ENCODE results near the gene OCA2. TPM values are rescaled to one million over a fixed set of nuclear protein-coding genes. Genes with fewer than 3 reads are reported as not detected.

OCA2 gene
- total and polyA plus RNA-seq, 2 of the 8 experiments (the other 6 are each of a cell fraction or from before 2014, with no cell fraction given), result 0.20 TPM

DNA sequence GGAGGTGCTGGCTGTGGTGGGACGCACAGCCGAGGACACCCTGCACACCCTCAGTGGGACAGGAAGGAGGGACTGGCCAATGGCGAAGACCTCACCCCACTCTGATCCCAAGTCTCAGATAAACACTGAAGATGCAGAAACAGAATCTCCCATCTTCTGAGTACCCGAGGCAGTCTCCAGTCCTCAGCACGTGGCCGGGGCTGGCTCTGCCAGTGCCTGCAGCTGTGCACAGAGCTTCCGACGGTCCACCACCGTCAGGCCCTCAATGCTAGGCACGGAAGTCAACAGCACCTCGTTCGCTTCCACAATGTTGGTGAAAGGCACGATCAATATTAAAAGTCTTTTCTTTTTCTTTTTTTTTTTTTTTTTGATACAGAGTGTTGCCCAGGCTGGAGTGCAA is 16.8 kb upstream of the OCA2 start:
- Histone ChIP-seq H3K18ac (ENCODE audit: extremely low read depth, low read length) (no peak overlapping the region), H2BK20ac (ENCODE audit: low read length) (no peak overlapping the region), H2AK5ac (ENCODE audit: low read depth, low read length) (no peak overlapping the region), H2BK120ac (replicated peaks; ENCODE audit: low read depth, low read length) (no peak overlapping the region), H3K14ac (ENCODE audit: insufficient read length) (no peak overlapping the region), H3K79me1 (ENCODE audit: low read depth, low read length) (no peaks in the 10 kb centered on the region), H3K36me3 (ENCODE audit: control insufficient read depth in 2 of 4, insufficient read depth in 4 of 4, low read length in 3 of 4) (peaks cover 20 to 50% (median 43%) of the 10 kb centered on the region in 4 experiments; a peak in 7 of 8 replicates), H3K23ac (ENCODE audit: insufficient read length) (no peak overlapping the region), H3K4ac (replicated peaks; ENCODE audit: insufficient read length, low read depth, low read length) (no peak overlapping the region), H3K56ac (replicated peaks; ENCODE audit: insufficient read length, low read depth, low read length) (no peak overlapping the region), H4K8ac (ENCODE audit: extremely low read depth, insufficient read depth, low read length) (no peak overlapping the region), H4K5ac (ENCODE audit: insufficient read length, low read depth, low read length) (no peak overlapping the region), H3K4me1 (replicated peaks in 1 of 4; ENCODE audit: control insufficient read depth in 3 of 4, insufficient read depth in 4 of 4, low read length in 3 of 4) (no peaks in the 10 kb centered on the region), H3K23me2 (ENCODE audit: low read depth, low read length) (no peaks in the 10 kb centered on the region), H2BK12ac (ENCODE audit: low read depth, low read length) (no peak overlapping the region), H3K27ac (ENCODE audit: low read depth, low read length) (no peak overlapping the region), H4K20me1 (replicated peaks in 1 of 2; ENCODE audit: control insufficient read depth in 1 of 2, insufficient read depth in 2 of 2, low read length in 2 of 2) (peaks cover 0 to 10% of the 10 kb centered on the region in 2 experiments), H3K79me2 (ENCODE audit: control insufficient read depth in 1 of 2, insufficient read depth in 2 of 2, low read length in 2 of 2) (no peaks in the 10 kb centered on the region), H2AFZ (ENCODE audit: low read length) (no peak overlapping the region), H2BK5ac (ENCODE audit: low read depth, low read length) (no peak overlapping the region), H3K9ac (replicated peaks in 1 of 4; ENCODE audit: extremely low read depth in 1 of 4, low read depth in 3 of 4, low read length in 3 of 4) (no peak overlapping the region), H3K9me3 (ENCODE audit: insufficient read depth in 2 of 2, low read depth in 1 of 2, low read length in 1 of 2) (no peaks in the 10 kb centered on the region), H3K4me2 (ENCODE audit: insufficient read depth in 1 of 2, low read depth in 2 of 2, low read length in 2 of 2) (no peak overlapping the region), H2BK15ac (ENCODE audit: low read length) (no peak overlapping the region), H4K91ac (replicated peaks; ENCODE audit: insufficient read length, low read length) (no peak overlapping the region), H3K27me3 (replicated peaks in 1 of 4; ENCODE audit: control insufficient read depth in 3 of 4, extremely low read depth in 1 of 4, insufficient read depth in 3 of 4, low read length in 3 of 4) (no peaks in the 10 kb centered on the region), H3K4me3 (ENCODE audit: extremely low read depth in 1 of 4, insufficient read depth in 2 of 4, low read depth in 3 of 4, low read length in 4 of 4) (no peak overlapping the region)
- WGBS, 2 experiments (ENCODE audit: extremely low coverage in 1 of 2, insufficient coverage in 1 of 2, insufficient read length in 1 of 2, insufficient replicate concordance in 2 of 2, low coverage in 1 of 2, low lambda C conversion rate in 2 of 2, missing lambda C conversion rate in 1 of 2), result 84% methylated on average over 13 of the region's 13 CpGs; no CpG with 5 or more reads in 1 of the 2 experiments
- POLR2A ChIA-PET (ENCODE audit: partially characterized antibody), result no interaction called here
- no peak for TF ChIP-seq EGR1 (IDR thresholded peaks at IDR 0.05; ENCODE audit: borderline replicate concordance, low read depth, low read length)
- TF ChIP-seq, protein P1, sequence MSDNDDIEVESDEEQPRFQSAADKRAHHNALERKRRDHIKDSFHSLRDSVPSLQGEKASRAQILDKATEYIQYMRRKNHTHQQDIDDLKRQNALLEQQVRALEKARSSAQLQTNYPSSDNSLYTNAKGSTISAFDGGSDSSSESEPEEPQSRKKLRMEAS (IDR thresholded peaks at IDR 0.05), result no peak
- no peak for TF ChIP-seq POLR2A (IDR thresholded peaks at IDR 0.05; ENCODE audit: control extremely low read depth in 1 of 2, low read depth in 2 of 2, low read length in 2 of 2)
- no peak for TF ChIP-seq BACH1 (IDR thresholded peaks at IDR 0.05; ENCODE audit: low read length)
- TF ChIP-seq CREB1 (IDR thresholded peaks at IDR 0.05), result no peak
- TF ChIP-seq KDM1A (IDR thresholded peaks at IDR 0.05; ENCODE audit: borderline replicate concordance, low read length), result no peak
- no peak for TF ChIP-seq NANOG (IDR thresholded peaks at IDR 0.05; ENCODE audit: insufficient read depth, low read depth, low read length, poor library complexity, severe bottlenecking)
- no peak for TF ChIP-seq SIRT6 (IDR thresholded peaks at IDR 0.05; ENCODE audit: low read length)
- TF ChIP-seq SP1 (IDR thresholded peaks at IDR 0.05; ENCODE audit: low read depth, low read length), result no peak
- TF ChIP-seq HDAC2 (IDR thresholded peaks at IDR 0.05; ENCODE audit: borderline replicate concordance in 1 of 2, low read depth in 2 of 2, low read length in 2 of 2), result no peak
- TF ChIP-seq BCL11A (IDR thresholded peaks at IDR 0.05; ENCODE audit: low read depth in 2 of 2, low read length in 2 of 2), result no peak
- TF ChIP-seq POU5F1 (IDR thresholded peaks at IDR 0.05; ENCODE audit: low read depth, low read length), result no peak
- TF ChIP-seq, protein P2, sequence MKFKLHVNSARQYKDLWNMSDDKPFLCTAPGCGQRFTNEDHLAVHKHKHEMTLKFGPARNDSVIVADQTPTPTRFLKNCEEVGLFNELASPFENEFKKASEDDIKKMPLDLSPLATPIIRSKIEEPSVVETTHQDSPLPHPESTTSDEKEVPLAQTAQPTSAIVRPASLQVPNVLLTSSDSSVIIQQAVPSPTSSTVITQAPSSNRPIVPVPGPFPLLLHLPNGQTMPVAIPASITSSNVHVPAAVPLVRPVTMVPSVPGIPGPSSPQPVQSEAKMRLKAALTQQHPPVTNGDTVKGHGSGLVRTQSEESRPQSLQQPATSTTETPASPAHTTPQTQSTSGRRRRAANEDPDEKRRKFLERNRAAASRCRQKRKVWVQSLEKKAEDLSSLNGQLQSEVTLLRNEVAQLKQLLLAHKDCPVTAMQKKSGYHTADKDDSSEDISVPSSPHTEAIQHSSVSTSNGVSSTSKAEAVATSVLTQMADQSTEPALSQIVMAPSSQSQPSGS (IDR thresholded peaks at IDR 0.05; ENCODE audit: low read length), result no peak
- FAIRE-seq, result no peak
- no peak for DNase-seq (ENCODE audit: low read depth in 1 of 2, low spot score in 2 of 2)
- CTCF ChIA-PET (ENCODE audit: partially characterized antibody), result interaction anchor here (0.6 to 5.2 kb wide), 4 partner anchors 9 to 1547 kb away, joined by 3 to 52 read pairs (median 4); no protein-coding TSS in a partner anchor

Measured in H1 (cell line).